Measurements from ENCODE around the gene WNK3.

Gene WNK3

DNA sequence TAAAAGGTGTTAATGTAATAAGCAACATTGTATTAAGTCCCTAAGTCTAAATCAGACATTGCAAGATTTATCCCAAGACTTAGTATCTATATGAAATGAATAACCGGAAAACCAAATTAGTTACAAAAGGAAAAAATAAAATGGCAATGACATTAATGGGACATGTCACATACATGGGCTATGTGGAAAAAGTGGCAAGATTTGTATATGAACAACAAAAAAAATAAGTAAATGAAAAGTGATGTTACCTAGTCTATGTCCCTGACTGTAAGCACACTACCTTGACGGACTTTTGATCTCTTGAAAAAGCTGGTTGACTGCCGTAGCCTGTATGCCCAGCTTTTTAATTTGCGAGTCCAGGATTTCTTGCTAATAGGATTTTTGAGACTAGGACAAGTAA lies 119.3 kb downstream of the WNK3 start:
- DNase-seq (ENCODE audit: low spot score) = no peak

DNA sequence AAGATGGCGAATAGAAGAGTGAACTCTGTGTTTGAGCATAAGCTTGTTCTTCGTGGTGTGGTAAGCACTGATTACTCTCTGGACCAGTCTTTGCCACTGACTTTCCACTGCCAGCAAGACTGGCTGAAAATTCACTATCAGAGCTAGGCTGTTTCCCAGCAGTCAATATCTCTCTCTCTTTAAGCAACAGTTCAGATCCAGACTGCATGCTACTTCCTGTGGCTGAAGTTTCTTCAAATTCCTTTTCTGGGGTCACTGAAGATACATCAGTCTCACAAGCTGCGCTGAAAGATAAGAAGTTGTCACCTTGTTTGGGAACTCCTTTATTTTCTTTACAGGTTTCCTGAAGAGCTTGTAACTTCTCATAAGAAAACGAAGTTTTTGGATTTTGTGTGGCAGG lies 120.8 kb downstream of the WNK3 start:
- DNase-seq (ENCODE audit: low spot score) = no peak

DNA sequence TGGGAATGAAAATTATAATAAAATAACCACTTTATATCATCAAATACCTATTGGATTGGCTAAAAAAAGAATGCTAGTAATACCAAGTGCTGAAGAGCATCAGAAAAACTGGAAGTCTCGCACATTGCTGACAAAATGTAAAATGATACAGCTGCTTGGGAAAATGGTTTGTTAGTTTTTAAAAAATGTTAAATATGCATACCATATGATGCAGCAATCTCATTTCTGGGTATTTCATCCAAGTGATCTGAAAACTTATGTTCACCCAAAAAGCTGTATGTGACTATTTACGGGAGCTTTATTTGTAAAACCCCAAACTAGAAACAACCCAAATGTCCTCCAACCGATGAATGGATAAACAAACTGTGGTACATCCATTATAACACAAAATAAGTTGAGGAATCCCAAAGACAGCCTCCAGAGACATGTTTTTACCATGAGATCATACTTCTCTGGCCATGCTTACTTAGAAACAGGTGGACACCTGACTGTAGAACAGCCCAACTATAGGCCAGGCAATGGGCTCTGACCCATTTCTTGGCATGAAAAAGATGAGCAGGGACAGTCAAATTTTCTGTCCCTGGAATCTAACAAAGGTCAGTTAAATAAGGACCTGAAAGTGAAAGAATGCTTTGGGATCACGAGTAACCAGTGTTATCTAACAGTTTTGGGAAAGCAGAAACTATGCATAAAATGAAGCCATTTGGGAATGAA lies 127.3 kb downstream of the WNK3 start:
- no peak for DNase-seq (ENCODE audit: low spot score)

DNA sequence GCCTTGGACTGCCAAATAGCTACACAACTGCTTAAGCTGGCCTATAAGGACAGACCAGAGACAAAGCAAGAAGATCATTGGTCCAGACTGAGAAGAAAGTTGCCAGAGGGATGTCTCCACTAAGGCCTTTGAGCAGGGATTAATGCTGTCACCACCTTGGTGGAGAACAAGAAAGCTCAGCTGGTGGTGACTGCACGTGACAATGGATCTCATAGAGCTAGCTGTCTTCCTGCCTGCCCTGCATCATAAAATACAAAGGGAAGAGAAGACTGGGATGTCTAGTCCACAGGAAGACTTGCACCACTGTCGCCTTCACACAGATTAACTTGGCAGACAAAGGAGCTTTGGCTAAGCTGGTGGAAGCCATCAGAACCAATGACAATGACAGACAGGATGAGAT lies 134.3 kb downstream of the WNK3 start:
- no peak for DNase-seq (ENCODE audit: low spot score)

DNA sequence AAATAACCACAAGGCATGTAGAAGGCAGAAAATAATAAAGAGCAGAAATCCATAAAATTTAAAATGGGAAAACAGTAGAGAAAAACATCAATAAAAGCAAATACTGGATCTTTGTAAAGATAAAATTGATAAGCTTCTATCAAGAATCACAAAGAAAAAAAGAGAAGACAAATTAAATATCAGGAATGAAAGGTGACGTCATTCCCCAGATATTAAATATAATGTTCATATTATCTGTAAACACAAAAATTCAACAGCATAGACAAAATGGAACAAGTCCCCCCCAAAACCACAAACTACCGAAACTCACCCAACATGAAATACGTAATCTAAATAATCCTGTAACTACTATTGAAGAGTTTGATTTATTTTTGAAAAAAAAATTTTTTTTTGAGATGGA lies 144.2 kb downstream of the WNK3 start:
- DNase-seq (ENCODE audit: low spot score) = no peak

DNA sequence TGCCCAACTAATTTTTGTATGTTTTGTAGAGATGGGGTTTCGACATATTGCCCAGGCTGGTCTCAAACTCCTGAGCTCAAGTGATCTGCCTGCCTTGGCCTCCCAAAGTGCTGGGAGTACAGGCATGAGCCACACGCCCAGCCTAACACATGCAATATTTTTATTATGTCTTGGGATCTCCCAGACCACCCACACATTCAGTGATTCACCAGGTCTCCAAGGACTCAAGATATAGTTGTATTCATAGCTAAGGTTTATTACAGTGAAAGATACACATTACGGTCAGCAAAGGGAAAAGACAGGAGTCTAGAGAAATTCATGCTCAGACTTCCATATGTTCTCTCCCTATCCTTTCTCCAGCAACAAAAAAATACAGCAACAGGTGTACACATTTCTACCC lies 149.3 kb downstream of the WNK3 start:
- no peak for DNase-seq (ENCODE audit: low spot score)

DNA sequence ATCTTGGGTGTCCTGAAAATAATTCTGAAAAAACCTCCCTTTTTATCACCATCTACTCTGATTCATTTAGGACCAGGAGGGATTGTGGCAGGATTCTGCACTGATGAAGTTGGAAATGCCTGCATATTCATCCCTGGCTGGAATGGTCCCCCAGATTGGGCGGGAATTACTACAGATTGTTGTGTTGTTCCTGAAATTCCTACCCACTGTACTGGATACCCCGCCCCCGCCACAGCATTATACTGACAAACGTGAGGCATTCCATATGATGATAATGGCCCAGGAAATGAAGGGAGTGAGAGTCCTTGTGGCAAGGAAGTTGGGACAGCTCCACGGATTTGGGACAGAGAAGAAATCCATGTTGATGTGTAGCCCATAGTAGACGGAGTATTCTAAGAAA lies 159.6 kb downstream of the WNK3 start:
- no peak for DNase-seq (ENCODE audit: low spot score)

DNA sequence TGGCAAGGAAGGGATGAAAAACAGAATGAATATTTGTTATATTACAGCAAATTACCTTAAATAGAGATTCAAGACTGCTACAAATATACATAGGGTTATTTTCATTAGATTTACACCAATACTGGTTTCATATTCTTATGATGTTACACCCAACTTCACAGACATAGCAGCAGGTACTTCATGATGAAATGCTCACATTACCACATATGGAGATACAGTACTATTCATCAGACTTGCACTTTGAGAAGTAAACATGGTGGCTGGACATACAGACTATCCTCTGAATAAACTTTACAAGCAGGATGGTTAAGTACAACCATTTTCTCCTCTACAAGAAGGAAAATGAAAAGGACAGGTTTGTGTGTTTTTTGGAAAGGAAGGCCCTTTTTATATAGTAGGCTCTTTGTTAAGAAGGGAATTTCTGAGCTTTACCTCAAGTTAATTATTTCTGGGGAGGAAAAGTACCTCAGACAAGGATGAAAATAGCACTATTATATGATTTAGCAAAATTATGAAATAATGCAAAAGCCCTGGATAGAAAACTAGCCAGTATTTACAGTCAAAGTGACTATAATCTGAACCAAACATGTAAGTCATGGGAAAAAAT lies 162.8 kb downstream of the WNK3 start:
- no peak for DNase-seq (ENCODE audit: low spot score)

DNA sequence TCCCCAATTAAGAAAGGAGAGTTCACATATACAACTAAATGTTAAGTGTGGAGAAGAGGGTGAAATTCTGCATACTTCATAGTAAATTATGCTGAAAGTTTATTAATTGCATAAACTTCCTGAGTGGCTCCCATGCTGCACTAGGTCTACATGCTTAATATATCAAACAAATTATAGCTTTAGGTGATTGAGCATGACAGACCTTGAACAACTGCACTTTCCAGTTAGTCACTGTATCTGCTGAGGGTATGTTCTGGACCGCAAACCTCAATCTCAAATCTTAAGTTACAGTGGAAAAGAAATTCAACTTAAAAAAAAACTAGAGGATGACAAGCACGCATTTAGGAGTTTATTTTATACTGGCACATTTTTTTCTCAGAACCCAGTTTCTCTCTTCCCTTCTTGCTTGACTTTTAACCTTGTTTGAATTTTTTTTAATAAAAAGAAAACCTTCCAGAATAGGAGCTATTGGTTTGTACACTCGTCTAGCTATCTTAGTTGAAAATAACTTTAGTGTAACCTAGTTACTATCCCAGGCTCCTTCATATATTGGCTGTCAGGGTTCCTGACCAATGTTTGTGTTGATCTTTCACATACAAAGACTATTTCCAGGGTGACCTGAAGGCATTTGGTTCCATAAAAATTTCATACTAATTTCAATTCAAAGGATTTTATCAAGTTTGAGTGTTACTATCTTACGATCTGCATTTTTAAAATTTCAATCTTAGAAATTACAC lies 164.6 kb downstream of the WNK3 start:
- DNase-seq (ENCODE audit: low spot score) = no peak

DNA sequence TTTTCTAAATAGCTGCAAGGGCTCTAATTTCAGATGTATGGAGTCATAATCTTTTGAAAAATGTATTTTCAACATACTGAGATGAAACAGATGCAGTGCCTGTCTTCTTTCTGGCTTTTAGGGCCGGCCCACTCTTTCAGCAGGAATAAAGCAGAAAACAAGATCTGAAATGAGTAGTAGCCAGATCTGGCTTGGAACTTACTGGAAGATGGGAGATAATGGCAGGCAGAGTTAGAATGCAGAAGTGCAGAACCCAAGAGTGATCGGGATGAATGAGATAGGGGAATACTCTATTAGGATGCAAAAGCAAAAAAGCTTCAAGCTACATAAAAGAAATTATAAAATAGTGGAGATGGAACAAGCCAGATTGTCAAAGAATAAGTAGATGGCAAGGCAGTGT lies 173.4 kb downstream of the WNK3 start:
- no peak for DNase-seq (ENCODE audit: low spot score)

DNA sequence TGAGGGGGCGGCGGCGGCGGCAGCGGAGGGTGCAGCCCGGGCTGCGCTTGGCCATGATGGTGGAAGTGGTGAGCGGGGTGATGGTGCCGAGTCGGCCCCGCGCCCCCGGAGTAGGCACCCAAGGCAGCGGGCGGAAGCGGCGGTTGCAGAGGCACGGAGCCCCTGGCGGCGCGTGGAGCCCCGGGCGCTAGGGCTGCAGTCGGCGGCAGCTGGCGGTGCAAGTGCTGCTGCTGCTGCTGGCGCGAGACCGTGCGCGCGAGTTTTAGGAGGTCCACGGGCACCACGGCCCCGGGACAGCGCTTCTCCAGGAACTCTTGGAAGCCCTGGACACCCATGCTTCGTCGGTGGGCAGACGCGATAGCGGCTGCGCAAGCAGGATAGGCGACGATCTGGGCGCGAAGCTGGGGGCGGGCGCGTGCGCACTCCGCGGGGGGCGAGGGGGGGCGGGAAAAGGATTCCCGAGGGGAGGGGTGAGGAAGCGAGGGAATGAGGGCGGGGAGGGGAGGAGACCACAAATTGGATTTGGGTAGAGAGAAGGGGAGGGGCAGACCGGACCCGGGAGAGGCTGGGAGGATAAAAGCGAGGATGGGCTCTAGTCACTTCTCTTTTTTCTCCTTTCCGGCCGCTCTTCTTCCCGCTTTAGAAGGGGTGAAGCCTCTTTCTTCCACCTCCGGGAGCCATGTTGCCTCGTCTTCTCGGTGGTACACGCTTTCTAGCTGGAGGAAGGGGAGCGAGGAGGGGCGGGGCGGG lies 174.8 kb downstream of the WNK3 start, which contains the start of gene FAM120C:
Gene FAM120C, minus strand, starts transcription at position 391 of the 750 bp plus-strand sequence. Its CDS starts 56 bp downstream, at position 335.
- DNase-seq (ENCODE audit: low spot score) = peak; percentile 60

DNA sequence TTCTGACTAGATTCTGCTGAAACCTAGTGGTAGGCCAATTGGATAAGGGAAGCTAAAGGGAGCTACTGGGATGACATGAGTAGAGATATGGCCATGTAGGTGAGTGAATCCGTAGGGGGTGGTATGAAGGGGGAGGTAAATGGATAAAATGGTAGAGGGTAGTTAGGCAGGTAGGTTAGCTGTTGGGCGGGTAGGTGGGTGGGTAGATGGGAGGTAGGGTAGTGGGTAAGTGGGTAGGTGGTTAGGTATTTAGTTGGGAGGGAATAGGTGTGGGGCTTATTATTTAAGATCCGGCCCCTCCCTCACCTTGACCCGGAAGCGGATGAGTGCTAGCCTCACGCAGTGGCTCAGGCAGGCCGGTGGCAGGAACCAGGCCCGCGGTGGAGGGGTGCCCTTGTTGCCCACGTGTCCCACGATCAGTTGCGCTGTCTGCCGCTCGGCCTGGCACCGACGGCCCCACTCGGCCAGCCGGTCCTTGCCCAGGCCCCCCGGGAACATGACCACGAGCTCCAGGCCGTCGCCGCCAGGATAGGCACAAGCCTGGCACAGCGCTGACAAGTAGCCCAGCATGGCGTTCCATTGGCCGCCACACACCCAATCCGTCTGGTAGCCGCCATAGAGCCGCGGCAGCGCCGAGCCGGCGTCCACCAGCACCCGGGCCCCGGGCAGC lies 175.5 kb downstream of the WNK3 start:
- peak; percentile 53 for DNase-seq (ENCODE audit: low spot score)

DNA sequence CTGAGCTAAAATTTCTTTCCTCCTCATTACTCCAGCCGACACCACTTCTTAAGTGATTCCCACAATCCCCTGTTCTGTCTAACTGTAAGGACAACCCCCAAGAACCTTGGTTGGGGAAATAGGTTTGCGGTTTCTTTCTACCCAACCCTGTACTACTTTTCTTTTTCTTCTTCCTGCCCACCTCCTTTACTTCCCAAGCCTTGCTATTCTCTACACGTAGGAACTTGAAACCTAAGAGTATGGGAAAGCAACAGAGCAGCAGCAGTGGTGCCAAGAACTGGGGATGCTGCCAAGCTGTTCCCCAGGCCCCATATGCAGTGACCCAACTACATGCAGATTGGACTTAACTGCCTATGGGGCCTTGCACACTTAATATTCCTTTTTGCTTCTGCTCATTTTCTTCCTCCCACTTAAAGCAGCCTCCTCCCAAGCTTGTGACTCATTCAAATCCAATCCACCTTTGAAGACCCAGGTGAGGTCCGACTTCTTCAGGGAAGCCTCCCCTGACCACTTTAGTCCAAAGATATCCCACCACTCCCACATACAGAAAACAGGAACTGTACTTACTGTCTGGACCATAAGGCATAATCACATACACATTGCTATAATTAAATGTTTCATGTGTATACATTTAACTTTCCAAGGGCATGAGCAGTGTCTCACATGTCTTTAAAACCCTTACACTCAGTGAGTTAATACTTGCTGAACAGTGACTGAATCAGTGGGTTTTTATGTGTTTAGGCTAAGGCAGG lies 176.5 kb downstream of the WNK3 start:
- no peak for DNase-seq (ENCODE audit: low spot score)

DNA sequence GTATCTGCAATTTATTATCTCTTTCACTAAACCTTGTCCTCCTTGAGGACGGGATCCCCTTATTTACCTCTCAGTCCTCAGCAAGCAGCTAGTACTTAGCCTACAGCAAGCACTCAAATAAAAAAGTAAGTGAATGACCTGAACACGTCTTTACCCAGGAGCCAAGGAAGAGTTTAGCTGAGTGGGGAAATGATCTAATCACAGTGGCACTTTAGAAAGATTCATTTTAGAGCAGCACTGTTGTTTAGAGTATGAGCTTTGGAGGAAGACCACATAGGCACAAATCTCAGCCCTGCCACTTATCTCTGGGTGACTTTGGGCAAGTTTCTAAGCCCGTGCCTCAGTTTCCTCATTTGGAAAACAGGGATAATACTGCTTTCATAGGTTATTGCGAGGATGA lies 177.4 kb downstream of the WNK3 start:
- DNase-seq (ENCODE audit: low spot score) = no peak

DNA sequence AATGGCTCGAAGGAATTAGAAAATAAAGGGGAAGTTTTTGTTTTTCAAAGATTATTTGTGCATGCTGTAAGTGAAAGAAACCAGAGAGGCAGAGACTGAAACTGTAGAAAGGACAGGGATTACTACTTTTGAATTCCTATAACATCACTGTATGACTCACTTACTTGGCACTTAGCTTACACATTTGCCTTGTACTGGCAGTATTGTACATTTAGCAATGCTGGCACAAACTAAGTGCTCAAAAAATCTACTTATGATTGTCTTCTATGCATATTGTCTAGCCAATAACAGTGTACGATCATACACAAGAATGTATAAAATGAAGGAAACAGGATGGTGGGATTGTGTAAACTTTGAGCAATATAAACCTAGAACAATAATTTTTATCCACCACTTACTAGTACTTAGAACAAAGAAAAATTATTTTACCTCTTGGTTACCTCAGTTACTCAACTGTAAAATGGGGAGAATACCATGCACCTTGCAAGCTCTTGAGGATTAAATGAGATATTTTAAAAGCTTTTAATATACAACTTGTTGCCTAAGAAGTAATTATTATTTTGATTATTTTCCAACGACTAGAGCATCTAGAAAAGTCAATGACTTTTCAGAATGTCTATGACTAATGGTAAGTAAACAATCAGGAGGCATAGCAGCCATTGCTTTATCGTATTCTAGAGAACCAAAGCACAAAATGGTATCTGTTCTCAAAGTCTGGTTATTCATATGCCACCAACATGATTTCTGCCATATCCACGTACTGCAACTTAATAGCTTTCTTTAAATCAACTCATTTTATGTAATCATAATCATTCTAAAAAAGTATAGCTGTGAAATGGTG lies 179.5 kb downstream of the WNK3 start:
- DNase-seq (ENCODE audit: low spot score) = peak; percentile 23

DNA sequence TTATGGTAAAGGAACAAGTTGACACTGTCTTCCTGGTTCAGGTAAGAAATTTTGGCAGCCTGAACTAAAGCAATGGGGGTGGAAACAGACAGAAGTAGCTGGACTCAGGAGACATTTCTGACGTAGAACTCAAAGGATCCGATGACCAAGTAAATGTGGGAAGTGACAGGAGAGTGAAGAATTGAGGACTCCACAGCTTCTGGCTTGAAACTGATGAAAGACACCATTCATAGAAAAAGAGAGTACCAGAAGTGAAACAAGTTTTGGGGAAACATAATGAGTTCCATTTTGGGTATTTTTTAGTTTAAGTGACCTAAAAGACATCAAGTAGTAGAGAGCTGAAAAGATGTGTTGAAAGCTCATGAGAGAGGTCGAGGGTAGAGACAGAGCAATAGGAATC lies 180.5 kb downstream of the WNK3 start:
- no peak for DNase-seq (ENCODE audit: low spot score)

DNA sequence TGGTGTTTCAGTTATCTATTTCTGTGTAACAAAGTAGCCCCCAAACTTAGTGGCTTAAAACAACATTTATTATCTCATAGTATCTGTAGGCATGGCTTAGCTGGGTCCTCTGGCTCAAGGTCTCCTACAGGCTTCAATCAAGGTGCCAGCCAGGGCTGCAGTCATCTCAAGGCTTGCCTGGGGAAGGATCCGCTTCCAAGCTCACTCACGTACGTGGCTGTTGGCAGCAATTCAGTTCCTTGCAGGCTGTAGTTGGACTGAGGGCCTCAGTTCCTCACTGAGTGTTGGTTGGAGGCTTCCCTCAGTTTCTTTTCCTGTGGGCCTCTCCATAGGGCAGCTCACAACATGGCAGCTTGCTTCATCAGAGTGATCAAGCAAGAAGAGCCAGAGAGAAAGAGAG lies 184.1 kb downstream of the WNK3 start:
- DNase-seq (ENCODE audit: low spot score) = no peak

DNA sequence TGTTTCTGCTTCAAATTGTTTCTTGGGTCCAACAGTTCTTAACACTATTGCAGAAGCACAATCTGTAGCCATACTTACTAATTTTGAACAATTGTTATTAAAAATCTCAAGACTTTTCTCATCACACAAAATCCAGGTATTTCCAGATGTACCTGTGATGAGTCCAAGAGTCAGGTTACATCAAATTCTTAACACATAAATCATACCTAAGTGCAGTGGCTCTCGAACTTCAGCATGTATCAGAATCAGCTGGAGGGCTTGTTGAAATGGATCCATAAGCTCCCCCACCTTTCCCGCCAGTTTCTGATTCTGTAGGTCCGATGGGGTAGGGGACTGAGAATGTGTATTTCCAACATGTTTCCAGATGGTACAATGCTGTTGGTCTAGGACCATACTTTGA lies 185.4 kb downstream of the WNK3 start:
- no peak for DNase-seq (ENCODE audit: low spot score)

DNA sequence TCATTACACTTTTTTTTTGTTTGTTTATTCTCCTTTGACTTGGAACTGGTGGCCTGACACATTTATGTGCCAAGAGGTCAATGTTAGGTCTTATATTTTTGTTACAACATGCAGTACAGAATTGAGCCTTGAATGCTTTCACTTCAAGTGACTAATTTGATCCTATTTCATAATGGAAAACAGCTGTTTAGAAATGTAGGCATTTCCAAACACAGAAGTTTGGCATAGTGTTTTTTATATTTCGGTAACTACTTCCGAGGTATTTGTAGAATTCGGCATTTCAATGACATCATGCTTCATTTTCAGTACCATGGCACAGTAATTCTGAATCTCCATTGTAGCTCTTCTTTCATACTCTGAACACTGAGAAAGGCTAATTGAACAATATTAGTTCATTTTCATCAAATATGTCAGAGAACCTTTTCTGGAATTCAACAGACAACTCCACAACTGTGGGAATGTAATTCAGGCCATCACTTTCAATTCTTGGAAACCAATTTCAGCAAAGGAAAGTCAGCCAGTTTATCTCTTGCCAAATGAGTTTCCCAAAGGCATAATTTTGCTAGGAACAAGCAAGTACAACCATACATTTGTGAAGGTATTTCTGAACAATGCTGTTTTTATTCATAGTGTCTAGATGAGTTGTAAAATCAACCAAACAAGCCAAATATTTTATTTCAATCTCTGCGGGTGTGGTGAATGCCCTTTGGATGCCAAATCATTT lies 186.2 kb downstream of the WNK3 start:
- DNase-seq (ENCODE audit: low spot score) = no peak

DNA sequence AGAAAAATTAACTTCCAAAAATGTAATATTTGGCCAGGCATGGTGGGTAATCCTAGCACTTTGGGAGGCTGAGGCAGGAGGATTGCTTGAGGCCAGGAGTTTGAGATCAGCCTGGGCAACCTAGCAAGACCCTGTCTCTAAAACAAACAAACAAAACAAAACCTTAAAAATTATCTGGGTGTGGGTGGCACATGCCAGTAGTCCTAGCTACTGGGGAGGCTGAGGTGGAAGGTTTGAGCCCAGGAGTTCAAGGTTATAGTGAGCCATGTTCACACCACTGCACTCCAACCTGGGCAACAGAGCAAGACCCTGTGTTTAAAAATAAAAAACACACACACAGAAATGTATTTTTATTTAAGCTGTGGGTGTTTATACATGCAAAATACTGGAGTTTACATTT lies 186.8 kb downstream of the WNK3 start:
- no peak for DNase-seq (ENCODE audit: low spot score)

Measured in LoVo (cell line).